H1 (cell line): ENCODE results near the gene STAG2. TPM values are rescaled to one million over a fixed set of nuclear protein-coding genes. Genes with fewer than 3 reads are reported as not detected.

ENCODE experiments used
- HDAC2 ChIP-seq, 2 experiments: fragments of 300-600 bp in 1 of 2; sonication (generic) in 1 of 2; IDR thresholded peaks; 2 replicates each; pipeline ENCODE4 v1.6.1; 2011 to 2012; ENCODE audit warnings: low read depth in 2 of 2, low read length in 2 of 2, mild to moderate bottlenecking in 2 of 2, moderate library complexity in 2 of 2, borderline replicate concordance in 1 of 2, inconsistent platforms in 1 of 2
- JUND ChIP-seq: IDR thresholded peaks from 2 replicates; pipeline ENCODE4 v1.6.1; 2011; ENCODE audit warnings: mild to moderate bottlenecking, improper control_type of control experiment, low read length
- POLR2AphosphoS5 ChIP-seq: IDR thresholded peaks from 2 replicates; pipeline ENCODE4 v1.6.1; 2011; ENCODE audit warnings: low read depth, low read length
- POU5F1 ChIP-seq: IDR thresholded peaks from 2 replicates; pipeline ENCODE4 v1.6.1; 2011; ENCODE audit warnings: low read depth, mild to moderate bottlenecking, low read length, moderate library complexity
- SIX5 ChIP-seq: IDR thresholded peaks from 2 replicates; pipeline ENCODE4 v1.6.1; 2011; ENCODE audit warnings: mild to moderate bottlenecking, low read depth, low read length
- TAF1 ChIP-seq: IDR thresholded peaks from 2 replicates; pipeline ENCODE4 v1.6.1; 2011; ENCODE audit warnings: mild to moderate bottlenecking, low read depth, low read length
- polyA plus RNA-seq, 7 experiments: library from polyadenylated mRNA; depleted of rRNA in 3 of 7; stranded (reverse) in 5 of 7; unstranded in 2 of 7; fragments of >200 nt in 5 of 7; fragments of 200-250 nt in 2 of 7; gene quantifications; 1 replicate in 5 of 7; 2 replicates in 1 of 7; 4 replicates in 1 of 7; pipeline versions ENCODE4 v1.2.1 to v1.2.3, GENCODE V29; 2011 to 2013; ENCODE audit warnings: missing spikeins in 2 of 7, mixed read lengths in 2 of 7
- total RNA-seq: library from RNA; stranded (reverse); fragmentation: NEBNext Ultra II Directional; extraction: Animal tissue kit (Norgen Biotek cat#: 25700); gene quantifications from 2 replicates; pipeline ENCODE4 v1.2.1, GENCODE V29; 2021

The STAG2 gene
- total and polyA plus RNA-seq, 2 of the 8 experiments (the other 6 are each of a cell fraction or from before 2014, with no cell fraction given), result 20.3 to 94.9 TPM

DNA sequence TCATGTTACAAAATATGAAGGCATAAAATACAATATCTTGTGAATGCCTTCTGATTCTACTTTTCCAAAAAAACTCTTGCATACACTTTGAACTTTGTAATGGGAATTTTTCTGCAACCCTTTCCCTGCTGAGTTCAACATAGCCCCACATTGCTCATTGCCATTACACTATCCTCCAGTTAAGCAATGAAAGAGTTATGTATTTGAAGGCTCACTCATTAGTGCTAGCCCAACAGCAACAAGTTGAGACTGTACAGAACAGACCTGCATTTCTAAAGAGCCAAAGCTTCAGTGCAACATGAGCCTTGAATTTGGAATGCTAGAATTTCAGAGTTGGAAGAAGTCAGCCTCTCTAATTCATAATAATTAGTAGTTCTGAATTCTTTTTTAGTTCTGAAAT lies 44.4 kb upstream of the STAG2 start (continued):
- TF ChIP-seq HDAC2 (IDR thresholded peaks at IDR 0.05; ENCODE audit: borderline replicate concordance in 1 of 2, low read depth in 2 of 2, low read length in 2 of 2) (no peak), POLR2AphosphoS5 (no peak), JUND (no peak), POU5F1 (no peak), SIX5 (no peak), TAF1 (no peak)
